Thoracic aorta (tissue), 2 donors: ENCODE data around the gene CUBN. TPM values are rescaled to one million over a fixed set of nuclear protein-coding genes. Genes with fewer than 3 reads are reported as not detected.
"Not testable (repeated sequence)": the region's sequence is repeated elsewhere in the genome, so short reads cannot be mapped to it uniquely, and the experiment has no call there.

ENCODE experiments used
- ATAC-seq: fragments of 150-250 bp; one replicate; pipeline ENCODE4 v1.8.0; 2017; ENCODE audit warnings: low read depth; ENCODE audit not compliant: insufficient number of reproducible peaks, low FRiP score
- DNase-seq: peaks from one replicate; pipeline ENCODE4 v3.0.0-alpha.2; 2020; ENCODE audit warnings: low spot score
- H3K27ac ChIP-seq, 2 donors: fragments of 200-600 bp; sonication (generic); 1 replicate in 1 of 2; 2 replicates in 1 of 2; pipeline ENCODE4 v1.5.1; 2016; ENCODE audit warnings: mild to moderate bottlenecking in 2 of 2, moderate library complexity in 2 of 2
- H3K27me3 ChIP-seq: fragments of 200-600 bp; sonication (generic); replicated peaks from 2 replicates; pipeline ENCODE4 v1.6.0; 2016; ENCODE audit warnings: mild to moderate bottlenecking; ENCODE audit not compliant: insufficient read depth
- H3K36me3 ChIP-seq: fragments of 200-600 bp; sonication (generic); one replicate; pipeline ENCODE4 v1.5.1; 2016
- H3K4me1 ChIP-seq, 2 donors: fragments of 200-600 bp; sonication (generic); 1 replicate in 1 of 2; 2 replicates in 1 of 2; pipeline versions ENCODE4 v1.5.1 to v1.6.0; 2016; ENCODE audit warnings: low read depth in 2 of 2, mild to moderate bottlenecking in 1 of 2; ENCODE audit not compliant: control insufficient read depth in 1 of 2
- H3K4me3 ChIP-seq: fragments of 200-600 bp; sonication (generic); 2 replicates; pipeline ENCODE4 v1.5.1; 2016; ENCODE audit warnings: mild to moderate bottlenecking
- H3K9me3 ChIP-seq: fragments of 200-600 bp; sonication (generic); 2 replicates; pipeline ENCODE4 v1.5.1; 2016
- total RNA-seq, 2 donors: library from RNA; depleted of rRNA; stranded (reverse); fragments of >200 nt; gene quantifications; one replicate each; pipeline versions ENCODE4 v1.1.0 to v1.2.3, GENCODE V29; 2016
- TF ChIP-seq, protein P1 (sequence below): fragments of 200-600 bp; sonication (generic); IDR thresholded peaks from one replicate; pipeline ENCODE4 v1.5.1; 2019; ENCODE audit warnings: antibody characterized with exemption

Gene CUBN
- total RNA-seq, 2 donors from 2014 or later, result 4.1 to 4.6 TPM

- H3K36me3 ChIP-seq, result no peaks in the 10 kb centered on the region
- H3K4me3 ChIP-seq, result peak overlapping the region; percentile 21
- peaks cover 12 to 38% of the 10 kb centered on the region in 2 donors for H3K4me1 ChIP-seq
- TF ChIP-seq, protein P1, sequence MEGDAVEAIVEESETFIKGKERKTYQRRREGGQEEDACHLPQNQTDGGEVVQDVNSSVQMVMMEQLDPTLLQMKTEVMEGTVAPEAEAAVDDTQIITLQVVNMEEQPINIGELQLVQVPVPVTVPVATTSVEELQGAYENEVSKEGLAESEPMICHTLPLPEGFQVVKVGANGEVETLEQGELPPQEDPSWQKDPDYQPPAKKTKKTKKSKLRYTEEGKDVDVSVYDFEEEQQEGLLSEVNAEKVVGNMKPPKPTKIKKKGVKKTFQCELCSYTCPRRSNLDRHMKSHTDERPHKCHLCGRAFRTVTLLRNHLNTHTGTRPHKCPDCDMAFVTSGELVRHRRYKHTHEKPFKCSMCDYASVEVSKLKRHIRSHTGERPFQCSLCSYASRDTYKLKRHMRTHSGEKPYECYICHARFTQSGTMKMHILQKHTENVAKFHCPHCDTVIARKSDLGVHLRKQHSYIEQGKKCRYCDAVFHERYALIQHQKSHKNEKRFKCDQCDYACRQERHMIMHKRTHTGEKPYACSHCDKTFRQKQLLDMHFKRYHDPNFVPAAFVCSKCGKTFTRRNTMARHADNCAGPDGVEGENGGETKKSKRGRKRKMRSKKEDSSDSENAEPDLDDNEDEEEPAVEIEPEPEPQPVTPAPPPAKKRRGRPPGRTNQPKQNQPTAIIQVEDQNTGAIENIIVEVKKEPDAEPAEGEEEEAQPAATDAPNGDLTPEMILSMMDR, result no peak
- DNase-seq (no peak), ATAC-seq (peak; percentile 82)
- H3K27me3 ChIP-seq, result no peaks in the 10 kb centered on the region
- peak overlapping the region; percentile 88 to 92 for H3K27ac ChIP-seq
- no peaks in the 10 kb centered on the region for H3K9me3 ChIP-seq
Observed at GRCh38 chr10:16832351-16833080, 297.1 kb downstream of the CUBN start.

DNA sequence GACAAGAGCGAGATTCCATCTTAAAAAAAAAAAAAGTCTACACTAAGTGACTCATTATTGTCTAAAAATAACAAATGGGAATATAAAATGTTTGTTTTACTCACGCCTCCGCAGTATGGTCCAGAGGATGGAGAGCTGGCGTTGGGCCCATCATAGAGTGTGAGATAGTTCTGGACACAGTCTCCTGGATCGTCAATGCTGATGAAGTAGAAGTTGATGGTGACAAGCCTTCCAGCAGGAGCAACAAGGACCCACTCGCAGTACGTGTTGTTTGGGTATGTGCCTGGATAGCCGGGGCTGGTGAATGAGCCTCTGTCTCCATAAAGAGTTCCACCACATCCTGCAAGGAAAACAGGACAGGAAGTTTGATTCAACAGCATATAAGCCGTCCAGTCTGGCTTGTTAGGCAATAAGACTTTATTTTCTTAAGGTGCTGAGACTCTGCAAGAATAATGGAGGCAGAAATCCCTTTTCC lies 300.9 kb downstream of the CUBN start:
- no peaks in the 10 kb centered on the region for H3K27me3 ChIP-seq
- H3K4me3 ChIP-seq, result peak overlapping the region; percentile 63
- no peaks in the 10 kb centered on the region for H3K9me3 ChIP-seq
- H3K36me3 ChIP-seq, result no peaks in the 10 kb centered on the region
- H3K4me1 ChIP-seq, result peaks cover 12 to 40% of the 10 kb centered on the region in 2 donors
- DNase-seq (no peak), ATAC-seq (peak; percentile 22)
- H3K27ac ChIP-seq, result peak overlapping the region; percentile 78 to 80
- TF ChIP-seq, protein P1, result no peak

- no peak for DNase-seq
- Histone ChIP-seq H3K4me1 (peaks cover 9 to 35% of the 10 kb centered on the region in 2 donors), H3K27me3 (no peaks in the 10 kb centered on the region), H3K4me3 (peak overlapping the region; percentile 63), H3K27ac (peak overlapping the region; percentile 78 to 80), H3K36me3 (no peaks in the 10 kb centered on the region), H3K9me3 (no peaks in the 10 kb centered on the region)
- peak; percentile 59 for ATAC-seq
- TF ChIP-seq, protein P1, result peak; percentile 66
Observed at GRCh38 chr10:16828114-16828568, 301.5 kb downstream of the CUBN start.

GRCh38 chr10:16827474-16827873 lies 302.1 kb downstream of the CUBN start:
- ATAC-seq, DNase-seq, H3K27me3 ChIP-seq, H3K9me3 ChIP-seq, H3K36me3 ChIP-seq: not testable (repeated sequence)
- Histone ChIP-seq H3K27ac (peak overlapping the region; percentile 78 to 80), H3K4me3 (peak overlapping the region; percentile 63), H3K4me1 (peaks cover 6 to 29% of the 10 kb centered on the region in 2 donors)

- Histone ChIP-seq H3K9me3 (no peaks in the 10 kb centered on the region), H3K36me3 (no peaks in the 10 kb centered on the region), H3K27me3 (no peaks in the 10 kb centered on the region), H3K27ac (no peak overlapping the region), H3K4me1 (peaks cover 5 to 13% of the 10 kb centered on the region in 2 donors), H3K4me3 (no peak overlapping the region)
- TF ChIP-seq, protein P1, result no peak
- DNase-seq, result no peak
- ATAC-seq, result no peak
Observed at GRCh38 chr10:16822726-16823360, 306.8 kb downstream of the CUBN start.
